ENCODE data around the gene KRTAP12-3. TPM values are rescaled to one million over a fixed set of nuclear protein-coding genes. Genes with fewer than 3 reads are reported as not detected.

KRTAP12-3 gene
- total and polyA plus RNA-seq, 10 of the 15 experiments (the other 5 are each of a cell fraction or from before 2014, with no cell fraction given), result not detected

GRCh38 chr21:44625756-44626155 lies 32.0 kb upstream of the KRTAP12-3 start (continued):
- no peak for TF ChIP-seq NFYB (IDR thresholded peaks at IDR 0.05; ENCODE audit: insufficient read depth, low read depth, low read length)
- TF ChIP-seq EGR1 (IDR thresholded peaks at IDR 0.05; ENCODE audit: borderline replicate concordance in 1 of 2, low read depth in 2 of 2, low read length in 2 of 2), result no peak
- TF ChIP-seq SMAD1 (IDR thresholded peaks at IDR 0.05; ENCODE audit: low read depth, partially characterized antibody), result no peak
- TF ChIP-seq ZBTB40 (IDR thresholded peaks at IDR 0.05; ENCODE audit: borderline replicate concordance), result no peak
- no peak for TF ChIP-seq SMAD5 (IDR thresholded peaks at IDR 0.05; ENCODE audit: low read depth)
- no peak for TF ChIP-seq E2F4 (IDR thresholded peaks at IDR 0.05; ENCODE audit: low read depth, low read length)
- no peak for TF ChIP-seq NKRF (conservative IDR thresholded peaks at IDR 0.05)
